AG08395 (cell line): ENCODE results near the gene CAMTA1.
A peak's percentile ranks its signal among the peaks of the same experiment; 100 is the strongest.

Source experiments
- DNase-seq: peaks from one replicate; pipeline ENCODE4 v3.0.0; 2012; ENCODE audit warnings: mixed read lengths, low spot score

The CAMTA1 gene

DNA sequence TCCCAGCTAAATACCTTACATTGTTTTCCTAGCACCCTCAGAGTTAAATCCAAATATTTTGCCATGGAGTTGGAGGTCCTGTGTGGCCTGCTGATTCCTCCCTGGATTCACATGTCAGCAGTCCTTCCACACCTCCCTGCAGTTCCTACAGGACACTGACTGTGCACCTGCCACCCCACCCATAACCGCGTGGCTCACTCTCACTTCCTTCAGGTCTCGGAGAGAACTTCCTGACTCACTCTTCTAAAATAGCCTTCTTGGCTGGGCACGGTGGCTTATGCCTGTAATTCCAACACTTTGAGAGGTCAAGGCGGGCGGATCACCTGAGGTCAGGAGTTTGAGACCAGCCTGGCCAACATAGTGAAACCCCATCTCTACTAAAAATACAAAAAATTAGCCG is 8.4 kb upstream of the CAMTA1 start:
- DNase-seq: no peak

DNA sequence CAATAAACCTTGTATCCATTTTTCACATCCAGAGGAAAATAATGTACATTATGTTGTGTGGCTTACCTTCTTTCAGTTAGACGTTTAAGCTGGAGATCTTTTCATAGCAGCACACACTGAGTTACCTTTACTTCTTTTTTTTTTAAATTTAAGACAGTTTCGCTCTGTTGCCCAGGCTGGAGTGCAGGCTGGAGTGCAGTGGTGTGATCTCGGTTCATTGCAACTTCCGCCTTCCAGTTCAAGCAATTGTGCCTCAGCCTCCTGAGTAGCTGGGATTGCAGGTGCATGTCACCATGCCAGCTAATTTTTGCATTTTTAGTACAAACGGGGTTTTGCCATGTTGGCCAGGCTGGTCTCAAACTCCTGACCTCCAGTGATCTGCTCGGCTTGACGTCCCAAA is 7.4 kb upstream of the CAMTA1 start:
- DNase-seq: no peak

DNA sequence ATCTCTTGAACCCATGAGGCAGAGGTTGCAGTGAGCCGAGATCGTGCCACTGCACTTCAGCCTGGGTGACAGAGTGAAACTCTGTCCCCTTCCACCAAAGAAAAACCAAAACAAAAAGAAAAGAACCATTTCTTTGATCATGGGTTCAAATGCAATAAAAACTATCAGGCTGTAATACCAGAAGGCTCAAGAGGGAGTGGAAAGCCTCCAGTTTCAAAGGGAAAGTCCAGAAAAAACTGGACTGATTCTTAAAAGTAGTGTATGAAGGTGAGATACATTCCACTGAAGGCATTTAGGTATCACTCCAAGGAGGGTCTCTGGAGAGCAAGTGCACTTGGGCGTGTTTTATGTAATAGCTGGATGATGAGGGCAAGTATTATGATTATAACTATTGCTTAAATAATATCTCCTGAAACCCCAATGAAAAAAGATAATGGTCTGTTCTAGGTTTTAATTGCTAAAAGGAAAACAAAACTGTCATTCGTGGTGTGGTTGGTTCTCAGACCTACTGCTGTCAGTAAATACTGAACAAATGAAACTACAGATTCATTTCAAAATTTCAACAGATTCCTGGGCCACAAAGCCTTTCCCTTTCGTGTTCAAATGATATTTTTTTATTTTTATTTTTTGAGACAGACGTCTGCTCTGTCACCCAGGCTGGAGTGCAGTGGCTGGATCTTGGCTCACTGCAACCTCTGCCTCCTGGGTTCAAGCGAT is 6.0 kb upstream of the CAMTA1 start:
- no peak for DNase-seq

DNA sequence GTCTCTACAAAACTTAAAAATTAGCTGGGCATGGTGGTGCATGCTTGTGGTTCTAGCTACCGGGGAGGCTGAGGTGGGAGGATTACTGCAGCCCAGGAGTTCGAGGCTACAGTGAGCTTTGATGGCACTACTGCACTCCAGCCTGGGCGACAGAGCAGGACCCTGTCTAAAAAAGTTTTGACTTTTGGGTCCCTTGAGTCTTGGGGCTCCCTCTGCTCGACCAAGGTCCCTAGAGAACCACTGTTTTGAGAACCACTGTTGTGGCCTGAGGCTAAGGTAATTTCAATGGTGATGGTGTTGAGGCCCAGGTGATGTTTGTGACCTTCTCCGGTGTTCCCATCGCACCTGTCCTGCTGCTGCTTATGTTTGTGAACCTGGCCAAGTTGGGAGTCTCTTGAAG is 3.1 kb upstream of the CAMTA1 start:
- no peak for DNase-seq

DNA sequence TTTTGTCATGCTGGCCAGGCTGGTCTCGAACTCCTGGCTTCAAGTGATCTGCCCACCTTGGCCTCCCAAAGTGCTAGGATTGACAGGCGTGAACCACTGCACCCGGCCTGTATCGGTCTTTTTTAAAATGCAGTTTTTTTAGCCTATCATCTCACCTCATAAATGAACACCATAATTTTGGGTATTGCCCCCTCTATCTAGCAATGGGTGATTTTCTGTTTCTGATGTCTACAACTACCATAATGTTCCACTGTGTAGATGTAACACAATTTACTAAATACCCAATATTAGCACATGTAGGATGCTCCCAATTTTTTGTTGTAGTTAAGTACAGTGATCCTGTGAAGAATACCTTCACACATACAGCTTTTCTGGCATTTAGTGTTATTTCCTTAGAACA is 2.0 kb upstream of the CAMTA1 start:
- DNase-seq: no peak

DNA sequence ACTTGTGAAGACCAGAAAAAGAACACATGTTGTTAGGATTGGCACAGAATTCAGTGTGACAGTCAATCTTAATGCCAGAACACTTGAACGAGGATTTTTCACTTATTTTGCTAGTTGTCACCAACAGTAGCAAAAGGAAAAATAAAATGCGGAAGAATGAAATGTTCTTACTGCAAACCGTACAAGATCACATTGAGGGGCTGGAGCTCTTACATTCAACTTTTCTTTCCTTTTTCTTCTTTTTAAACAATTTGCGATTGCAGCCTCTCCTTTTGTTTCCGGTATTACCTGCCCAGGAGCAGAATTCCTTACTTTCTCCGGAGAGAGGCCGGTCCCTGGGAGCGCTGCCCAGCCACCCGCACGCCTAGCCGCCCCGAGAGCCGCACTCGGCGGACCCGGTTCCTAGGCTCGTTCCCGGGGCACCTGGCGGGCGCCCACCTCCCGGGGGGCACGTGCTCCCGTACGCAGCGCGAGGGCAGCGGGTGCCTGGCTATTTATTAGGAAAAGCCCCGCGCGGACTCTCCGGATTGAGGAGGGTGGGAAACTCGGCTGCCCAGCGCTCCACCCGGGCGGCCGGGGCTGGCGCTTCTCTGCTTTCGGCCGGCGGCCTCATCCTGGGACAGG is 1.2 kb upstream of the CAMTA1 start:
- DNase-seq: no peak

DNA sequence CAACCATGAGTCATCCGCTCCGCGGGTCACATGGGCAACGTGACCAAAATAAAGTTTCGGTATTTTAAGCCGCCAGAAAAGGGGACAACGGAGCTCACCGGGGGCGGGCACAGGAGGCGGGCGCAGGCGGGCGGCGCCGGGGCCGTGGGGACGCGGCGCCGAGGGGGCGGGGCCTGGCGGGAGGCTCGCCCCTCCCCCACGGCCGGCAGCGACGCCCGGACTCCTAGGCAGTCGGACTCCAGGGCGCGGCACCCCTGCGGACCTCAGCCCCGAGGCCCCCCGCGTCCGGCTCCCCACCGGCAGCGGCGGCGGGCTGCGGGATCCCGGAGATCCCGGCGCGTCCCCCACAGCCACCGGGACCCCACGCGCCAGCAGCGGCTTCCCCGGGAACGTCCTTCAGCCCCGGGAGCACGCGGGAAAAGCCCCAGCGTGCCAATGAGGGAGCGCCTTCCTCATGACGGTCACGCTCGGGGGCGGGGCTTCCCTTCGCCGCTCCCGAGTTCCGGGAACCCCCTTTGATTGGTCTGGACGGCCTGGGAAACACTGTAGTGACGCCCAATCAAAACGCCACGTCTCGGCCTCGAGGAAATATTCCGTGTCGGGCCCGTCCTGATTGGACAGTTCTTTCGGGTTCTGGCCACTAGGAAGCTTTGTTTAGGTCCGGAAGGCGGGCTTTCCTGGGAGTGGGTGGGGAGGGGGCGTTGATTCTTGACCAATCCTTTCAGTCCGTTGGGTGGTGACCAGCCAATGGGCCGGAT is 515 bp upstream of the CAMTA1 start:
- peak; percentile 100 for DNase-seq

DNA sequence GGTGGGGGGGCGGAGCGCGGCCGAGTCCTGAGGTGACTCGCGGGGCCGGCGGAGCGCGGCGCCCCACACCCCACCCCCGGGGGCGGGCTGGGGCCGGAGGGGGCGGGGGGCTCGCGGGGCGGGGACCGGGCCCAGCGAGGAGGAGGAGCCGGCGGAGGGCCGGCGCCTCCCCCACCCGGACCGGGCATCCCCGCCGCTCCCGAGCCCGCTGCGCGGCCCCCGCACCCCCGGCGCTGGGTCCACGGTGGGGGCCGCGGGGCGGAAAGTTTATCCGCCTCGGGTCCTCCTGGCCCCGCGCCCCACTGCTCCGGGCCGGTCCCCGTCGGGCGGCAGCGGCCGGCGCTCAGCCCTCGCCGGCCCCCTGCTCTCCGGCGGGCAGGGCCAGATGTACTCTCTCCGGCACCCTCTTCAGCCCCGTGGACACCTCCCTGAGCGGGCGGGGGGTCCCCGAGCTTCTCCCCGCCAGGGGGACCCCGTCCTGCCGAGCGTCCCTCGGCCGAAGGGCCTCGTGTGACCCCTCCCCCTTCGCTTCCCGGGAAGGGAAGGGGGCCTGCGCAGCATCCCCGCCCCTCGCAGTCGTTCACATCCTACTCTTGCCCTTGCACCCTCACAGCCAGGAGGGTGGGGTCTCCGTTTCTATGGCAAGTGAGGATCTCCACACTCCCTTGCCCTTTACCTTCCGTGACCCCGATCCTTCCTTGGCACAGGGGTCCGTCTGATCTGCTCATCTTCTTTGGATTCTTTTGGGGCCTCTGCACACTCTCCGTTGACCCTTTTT is 663 bp downstream of the CAMTA1 start:
- peak; percentile 71 for DNase-seq

DNA sequence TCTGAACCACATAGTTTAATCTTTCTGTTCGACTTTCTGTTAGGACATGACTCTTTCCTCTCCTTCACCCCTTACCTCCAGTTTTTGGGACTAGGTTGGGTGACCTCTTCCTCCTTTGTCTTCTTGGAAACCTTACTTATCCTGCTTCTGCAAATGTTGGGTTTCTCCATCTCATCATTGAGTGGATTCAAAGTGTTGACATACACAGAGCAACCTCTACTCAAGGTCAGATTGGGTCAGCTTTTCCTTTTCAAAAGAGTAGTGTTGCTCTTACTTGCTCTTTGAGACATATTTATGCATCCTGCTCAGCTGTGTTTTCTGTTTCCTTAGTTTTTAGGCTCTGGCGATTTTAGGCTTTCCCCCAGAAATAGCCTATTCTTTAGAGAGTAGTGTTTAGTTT is 3.7 kb downstream of the CAMTA1 start:
- DNase-seq: no peak

DNA sequence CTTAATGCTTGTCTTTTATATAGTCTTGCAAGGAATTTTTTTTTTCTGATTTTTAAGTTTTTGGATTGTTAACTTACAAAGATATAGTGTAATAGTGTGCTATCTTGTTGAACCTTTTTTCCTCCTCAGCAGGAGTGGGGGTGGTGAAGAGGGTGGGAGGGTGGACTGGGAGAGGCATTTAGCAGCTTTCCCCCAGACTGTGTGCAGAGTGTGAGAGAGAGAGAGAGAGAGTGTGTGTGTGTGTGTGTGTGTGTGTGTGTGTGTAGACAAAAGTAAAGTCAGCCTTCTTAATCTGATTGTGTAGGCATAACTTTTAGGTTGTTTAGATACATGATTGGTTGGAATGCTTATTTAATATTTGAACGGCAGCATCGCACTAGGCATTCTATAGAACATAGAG is 4.9 kb downstream of the CAMTA1 start:
- DNase-seq: no peak

DNA sequence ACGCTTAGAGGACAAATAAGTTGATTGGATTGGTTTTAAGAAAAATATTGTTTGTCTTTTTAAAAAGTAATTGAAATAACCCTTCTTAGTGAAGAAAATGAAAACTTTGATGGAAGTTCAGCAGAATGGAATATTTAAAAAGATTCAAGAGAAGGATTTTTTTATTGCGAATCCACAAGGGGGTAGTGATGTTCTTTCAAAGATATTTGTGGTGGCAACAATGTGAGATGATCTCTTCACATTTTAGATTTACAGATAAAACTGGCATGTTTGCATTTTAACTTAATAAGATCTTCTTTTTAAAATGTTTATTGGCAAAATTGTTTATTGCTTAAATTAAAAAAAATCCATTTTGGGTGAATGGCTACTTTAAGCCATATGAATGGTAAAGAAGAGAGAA is 8.9 kb downstream of the CAMTA1 start:
- DNase-seq: peak; percentile 41

DNA sequence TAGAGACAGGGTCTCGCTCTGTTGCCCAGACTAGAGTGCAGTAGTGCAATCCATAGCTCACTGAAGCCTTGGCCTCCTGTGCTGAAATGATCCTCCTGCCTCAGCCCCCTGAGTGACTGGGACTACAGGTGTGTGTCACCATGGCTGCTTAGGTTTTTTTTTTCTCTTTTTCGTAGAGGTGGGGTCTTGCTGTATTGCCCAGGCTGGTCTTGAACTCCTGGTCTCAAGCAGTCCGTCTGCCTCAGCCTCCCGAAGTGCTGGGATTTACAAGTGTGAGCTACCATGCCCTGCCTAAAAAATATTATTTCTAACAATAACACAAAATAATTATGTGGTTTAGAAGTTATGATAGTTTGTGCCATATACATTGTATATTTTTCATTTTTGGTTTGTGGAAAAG is 9.9 kb downstream of the CAMTA1 start:
- DNase-seq: no peak

DNA sequence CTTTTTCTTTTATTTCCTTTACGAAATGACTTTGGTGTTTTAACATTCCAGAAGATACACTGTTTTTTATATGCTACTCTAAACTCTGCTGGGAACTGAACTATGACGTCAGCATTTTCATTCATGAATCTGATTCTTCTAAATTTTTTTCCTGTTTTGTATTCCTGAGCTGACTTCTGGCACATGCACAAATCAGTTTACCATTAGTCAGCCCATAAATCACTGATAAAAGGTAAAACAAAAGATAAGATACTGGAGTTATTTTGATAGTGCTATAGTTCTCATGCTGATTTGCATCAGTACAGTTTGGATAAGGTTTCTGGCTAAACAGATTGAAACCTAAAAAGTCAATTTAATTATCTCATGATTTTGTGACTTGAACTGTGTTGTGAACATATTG is 10.4 kb downstream of the CAMTA1 start:
- peak; percentile 19 for DNase-seq

DNA sequence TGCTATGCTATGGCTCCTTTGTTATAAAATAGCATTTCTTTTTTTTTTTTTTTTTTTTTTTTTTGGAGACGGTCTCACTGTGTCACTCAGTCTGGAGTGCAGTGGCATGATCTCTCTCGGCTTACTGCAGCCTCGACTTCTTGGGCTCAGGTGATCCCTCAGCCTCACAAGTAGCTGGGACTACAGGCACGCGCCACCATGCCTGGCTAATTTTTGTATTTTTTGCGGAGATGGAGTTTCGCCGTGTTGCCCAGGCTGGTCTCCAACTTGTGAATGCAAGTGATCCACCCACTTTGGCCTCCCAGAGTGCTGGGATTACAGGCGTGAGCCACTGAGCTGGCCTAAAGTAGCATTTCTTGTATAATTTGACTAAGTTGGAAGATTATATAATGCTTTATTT is 10.8 kb downstream of the CAMTA1 start:
- DNase-seq: no peak

DNA sequence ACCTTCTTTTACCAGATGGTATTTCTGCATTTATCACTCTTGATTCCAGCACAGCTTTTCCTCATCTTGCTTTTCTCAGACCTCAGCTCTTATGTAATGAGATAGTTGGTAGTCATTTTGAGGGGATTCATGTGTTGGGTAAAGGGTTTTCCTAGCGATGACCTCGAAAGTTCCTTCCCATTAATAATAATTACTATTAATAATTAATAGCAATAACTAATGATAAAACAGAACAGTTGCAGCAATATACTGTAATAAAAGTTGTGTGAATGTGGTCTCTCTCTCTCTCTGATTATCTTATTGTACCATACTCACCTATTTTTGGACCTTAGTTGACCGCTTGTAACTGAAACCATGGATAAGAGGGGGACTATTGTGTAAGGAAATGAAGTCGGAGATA is 14.2 kb downstream of the CAMTA1 start:
- DNase-seq: no peak

DNA sequence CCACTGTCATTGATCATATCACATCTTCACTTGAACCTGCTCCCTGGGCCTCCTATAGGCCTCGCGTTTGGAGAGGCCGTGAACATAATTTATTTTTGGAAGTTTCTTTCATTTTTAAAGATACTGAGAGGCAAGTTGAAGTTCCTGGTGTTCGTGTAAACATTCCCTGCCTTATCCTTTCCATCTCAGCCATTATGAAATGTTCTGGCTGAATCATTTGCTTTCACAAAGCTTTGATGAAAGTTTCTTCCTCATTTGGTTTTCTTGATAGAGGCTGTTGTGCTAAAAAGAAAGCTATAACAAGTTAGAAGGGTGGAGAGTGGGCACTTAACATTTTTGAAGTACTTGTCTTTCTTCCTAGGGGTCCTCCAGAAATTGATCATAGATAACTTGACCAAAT is 15.5 kb downstream of the CAMTA1 start:
- DNase-seq: peak; percentile 10

DNA sequence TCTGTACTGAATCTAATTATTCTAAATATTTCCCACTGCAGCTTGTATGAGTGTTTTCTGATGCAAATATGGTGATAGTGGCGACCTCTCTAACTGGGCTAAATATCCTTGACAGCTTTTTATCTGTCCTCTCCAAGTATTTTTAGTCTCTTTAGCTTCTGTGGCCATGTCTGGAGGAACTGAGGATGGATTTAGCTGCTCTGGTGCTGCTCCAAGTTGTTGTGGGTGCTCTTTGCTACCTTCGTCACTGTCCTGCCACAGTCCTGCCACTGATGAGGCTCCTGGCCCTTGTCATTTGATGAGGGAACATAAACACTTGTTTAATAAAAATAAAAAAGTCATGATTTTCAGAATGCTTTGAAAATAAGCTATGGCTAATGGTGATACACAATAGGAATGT is 15.9 kb downstream of the CAMTA1 start:
- no peak for DNase-seq

DNA sequence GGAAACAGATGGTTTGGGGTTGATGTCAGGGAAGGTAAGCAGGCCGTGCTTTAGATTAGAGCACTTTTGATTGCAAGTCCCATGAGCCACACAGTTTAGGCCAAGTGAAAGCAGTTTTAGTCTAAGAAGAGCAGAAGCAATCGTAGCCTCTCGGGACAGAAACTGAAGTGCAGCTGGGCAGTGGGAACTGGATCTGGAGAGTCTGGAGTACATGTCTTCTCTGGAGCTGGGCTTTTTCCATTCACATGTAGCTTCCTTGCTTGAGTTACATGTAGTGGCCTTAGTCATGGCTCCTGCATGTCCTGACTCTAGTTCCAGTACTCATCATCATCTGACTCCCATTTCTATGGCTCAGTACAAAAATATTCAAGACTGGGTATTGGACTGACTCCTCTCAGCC is 16.7 kb downstream of the CAMTA1 start:
- peak; percentile 36 for DNase-seq

DNA sequence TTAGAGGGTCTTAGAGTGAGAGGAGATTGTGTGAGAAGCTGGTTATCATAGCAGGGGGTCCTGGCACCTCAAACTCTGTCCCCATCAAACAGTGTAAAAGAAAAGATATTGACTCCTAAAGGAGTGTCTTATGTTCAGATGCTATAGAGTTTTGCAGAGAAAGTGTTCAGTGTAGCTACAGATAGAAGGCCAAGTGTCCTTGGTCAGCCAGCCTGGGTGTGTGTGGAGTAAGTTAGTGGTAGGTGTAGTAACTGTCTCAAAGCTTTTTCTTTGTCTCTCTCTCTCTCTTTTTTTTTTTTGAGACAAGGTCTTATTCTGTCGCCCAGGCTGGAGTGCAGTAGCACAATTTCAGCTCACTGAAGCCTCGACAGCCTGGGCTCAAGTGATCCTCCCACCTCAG is 17.2 kb downstream of the CAMTA1 start:
- no peak for DNase-seq

DNA sequence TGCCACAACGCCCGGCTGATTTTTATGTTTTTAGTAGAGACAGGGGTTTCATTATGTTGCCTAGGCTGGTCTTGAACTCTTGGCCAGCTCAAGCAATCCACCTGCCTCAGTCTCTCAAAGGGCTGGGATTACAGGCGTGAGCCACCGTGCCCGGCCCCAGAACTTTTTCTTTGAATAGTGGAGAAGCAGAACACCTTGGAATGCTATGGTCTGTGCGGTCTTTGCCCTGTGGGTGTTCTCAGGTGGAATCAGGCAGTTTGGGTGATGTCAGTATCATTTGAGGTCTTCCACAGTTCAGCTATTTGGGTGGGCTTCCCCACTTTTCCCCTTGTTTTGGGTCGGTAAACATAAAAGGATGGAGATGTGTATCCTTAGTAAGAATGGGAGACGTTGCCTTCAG is 17.6 kb downstream of the CAMTA1 start:
- DNase-seq: no peak

DNA sequence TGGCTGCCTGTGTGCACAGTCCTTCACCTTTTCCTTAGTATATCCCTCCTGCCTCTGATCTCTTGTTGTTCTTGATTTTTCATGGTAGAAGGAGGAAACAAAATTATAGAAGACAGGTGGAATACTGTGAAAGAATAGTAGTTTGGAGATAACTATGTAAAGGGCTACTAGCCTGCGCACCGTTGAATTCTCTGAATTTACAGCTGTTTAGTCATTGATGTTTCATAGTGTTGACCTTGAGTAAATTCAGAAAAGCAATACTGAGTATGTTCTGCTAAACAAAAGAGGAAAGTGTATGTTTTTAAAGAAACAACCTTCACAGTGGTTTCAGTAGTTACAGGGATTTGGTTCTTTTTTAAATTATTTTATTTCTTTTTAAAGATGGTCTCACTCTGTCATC is 18.1 kb downstream of the CAMTA1 start:
- DNase-seq: no peak

DNA sequence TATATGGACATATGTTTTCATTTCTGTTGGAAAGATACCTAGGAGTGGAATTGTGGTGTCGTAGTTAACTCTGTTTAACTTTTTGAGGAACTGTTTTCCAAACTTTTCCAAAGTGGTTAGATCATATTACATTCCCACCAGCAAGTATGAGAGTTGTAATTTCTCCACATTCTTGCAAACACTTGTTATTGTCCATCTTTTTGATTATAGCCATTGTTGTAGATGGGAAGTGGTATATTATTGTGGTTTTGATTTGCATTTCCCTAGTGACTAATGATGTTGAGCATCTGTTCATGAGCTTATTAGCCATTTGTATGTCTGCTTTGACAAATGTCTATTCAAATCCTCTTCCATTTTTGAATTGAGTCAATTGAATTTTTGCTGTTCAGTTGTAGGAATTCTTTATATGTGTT is 19.8 kb downstream of the CAMTA1 start:
- no peak for DNase-seq

DNA sequence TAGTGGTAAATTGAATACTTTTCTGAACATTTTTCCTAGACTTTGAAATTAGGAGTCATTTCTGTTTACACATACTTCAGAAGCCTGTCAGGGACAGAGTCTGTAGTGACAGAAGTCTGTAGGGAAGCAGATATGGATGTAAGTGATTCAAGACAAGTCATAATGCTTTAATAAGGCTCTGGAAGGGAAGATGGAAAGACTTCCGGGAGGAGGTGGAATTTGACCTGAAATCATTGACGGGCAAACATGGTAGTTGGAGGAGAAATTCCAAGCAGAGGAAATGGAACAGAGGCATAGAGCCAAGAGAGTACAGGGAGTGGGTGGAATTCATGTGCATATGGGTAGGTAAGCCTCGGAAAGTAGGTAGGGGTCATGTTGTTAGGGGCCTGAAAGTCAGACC is 22.5 kb downstream of the CAMTA1 start:
- DNase-seq: no peak
